Lower leg skin (tissue), 4 donors: ENCODE results near the gene THAP7. TPM values are rescaled to one million over a fixed set of nuclear protein-coding genes. Genes with fewer than 3 reads are reported as not detected.

Experiments used
- DNase-seq, 2 donors: peaks; one replicate each; pipeline ENCODE4 v3.0.0-alpha.2; 2019; ENCODE audit warnings: low spot score in 2 of 2
- H3K4me3 ChIP-seq: fragments of 200-600 bp; sonication (generic); 2 replicates; pipeline ENCODE4 v1.5.1; 2017; ENCODE audit warnings: mild to moderate bottlenecking, low read depth; ENCODE audit not compliant: poor library complexity, severe bottlenecking
- POLR2A ChIP-seq, 2 donors: fragments of 450-650 bp; IDR thresholded peaks; one replicate each; pipeline ENCODE4 v1.6.1; 2016 to 2017; ENCODE audit warnings: antibody characterized with exemption in 2 of 2, mild to moderate bottlenecking in 1 of 2, moderate library complexity in 1 of 2
- WGBS, 2 donors: methylation state at CpG; one replicate each; pipeline ENCODE4 v1.1.5; 2018; 5-methylcytosine and 5-hydroxymethylcytosine counted together
- intact Hi-C: fragments of 100-400 bp; cut with DNase I; formaldehyde crosslinking; loops from one replicate; pipeline ENCODE4 v1.15.0; 2023; ENCODE audit warnings: low total_unique reads
- total RNA-seq, 4 donors: library from RNA; depleted of rRNA; stranded (reverse); fragments of >200 nt; gene quantifications; one replicate each; pipeline ENCODE4 v1.1.0, GENCODE V29; 2016
- TF ChIP-seq, protein P1 (sequence below), 3 donors: fragments of 450-650 bp; IDR thresholded peaks; one replicate each; pipeline ENCODE4 v1.5.1; 2016; ENCODE audit warnings: antibody characterized with exemption in 3 of 3, mild to moderate bottlenecking in 3 of 3, moderate library complexity in 2 of 3

The THAP7 gene
- total RNA-seq, 4 donors from 2014 or later: 23.3 to 48.2 (median 45.1) TPM

DNA sequence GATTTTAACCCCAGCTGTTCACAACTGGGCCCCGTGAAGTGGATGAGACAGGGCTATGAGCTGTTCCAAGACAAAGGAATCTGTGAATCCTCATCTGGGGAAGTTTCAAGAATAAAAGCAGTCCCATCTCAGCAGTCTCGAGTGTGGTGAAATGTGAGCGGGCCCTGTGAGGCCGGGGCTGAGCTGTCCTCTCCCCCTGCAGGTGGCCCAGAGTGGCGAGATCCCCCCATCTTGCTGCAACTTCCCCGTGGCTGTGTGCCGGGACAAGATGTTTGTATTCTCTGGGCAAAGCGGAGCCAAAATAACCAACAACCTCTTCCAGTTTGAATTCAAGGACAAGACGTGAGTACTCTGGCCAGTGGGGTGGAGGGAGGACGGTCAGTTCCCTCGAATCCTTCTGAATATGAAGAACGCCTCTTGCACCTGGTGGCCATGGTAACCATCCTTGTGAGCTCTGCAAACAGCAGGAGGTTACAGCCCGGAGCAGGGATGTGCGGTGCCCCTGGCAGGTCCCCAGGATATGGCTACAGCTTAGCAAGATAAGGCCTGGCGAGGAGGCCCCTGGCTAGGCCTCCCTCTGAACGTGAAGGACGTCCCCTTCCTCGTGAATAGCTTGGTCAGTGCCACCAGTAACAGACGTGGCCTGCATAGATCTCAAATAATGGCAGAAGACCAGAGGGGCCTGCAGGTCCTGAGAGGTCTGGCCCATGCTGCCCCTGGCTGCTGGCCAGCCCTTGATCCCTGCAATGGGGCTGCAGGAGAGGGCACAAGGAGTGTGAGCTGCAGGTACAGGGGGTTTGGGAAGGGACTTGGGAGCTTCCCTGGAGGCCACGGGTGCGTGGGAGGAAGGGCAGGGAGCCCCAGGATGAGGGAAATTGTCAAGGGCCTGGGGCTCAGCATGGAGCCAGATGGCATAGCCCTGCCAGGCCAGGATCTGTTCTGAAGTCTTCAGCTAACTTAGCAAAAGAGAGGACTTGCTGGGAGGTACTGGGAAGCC, 11.4 kb downstream of the THAP7 start:
- no peak overlapping the region for H3K4me3 ChIP-seq
- intact Hi-C loops: no loop called here
- WGBS, 2 donors: 88 to 90% methylated on average over 21 of the region's 21 CpGs
- DNase-seq: no peak
- TF ChIP-seq POLR2A (IDR thresholded peaks at IDR 0.05): no peak
- TF ChIP-seq, protein P1, sequence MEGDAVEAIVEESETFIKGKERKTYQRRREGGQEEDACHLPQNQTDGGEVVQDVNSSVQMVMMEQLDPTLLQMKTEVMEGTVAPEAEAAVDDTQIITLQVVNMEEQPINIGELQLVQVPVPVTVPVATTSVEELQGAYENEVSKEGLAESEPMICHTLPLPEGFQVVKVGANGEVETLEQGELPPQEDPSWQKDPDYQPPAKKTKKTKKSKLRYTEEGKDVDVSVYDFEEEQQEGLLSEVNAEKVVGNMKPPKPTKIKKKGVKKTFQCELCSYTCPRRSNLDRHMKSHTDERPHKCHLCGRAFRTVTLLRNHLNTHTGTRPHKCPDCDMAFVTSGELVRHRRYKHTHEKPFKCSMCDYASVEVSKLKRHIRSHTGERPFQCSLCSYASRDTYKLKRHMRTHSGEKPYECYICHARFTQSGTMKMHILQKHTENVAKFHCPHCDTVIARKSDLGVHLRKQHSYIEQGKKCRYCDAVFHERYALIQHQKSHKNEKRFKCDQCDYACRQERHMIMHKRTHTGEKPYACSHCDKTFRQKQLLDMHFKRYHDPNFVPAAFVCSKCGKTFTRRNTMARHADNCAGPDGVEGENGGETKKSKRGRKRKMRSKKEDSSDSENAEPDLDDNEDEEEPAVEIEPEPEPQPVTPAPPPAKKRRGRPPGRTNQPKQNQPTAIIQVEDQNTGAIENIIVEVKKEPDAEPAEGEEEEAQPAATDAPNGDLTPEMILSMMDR (IDR thresholded peaks at IDR 0.05): no peak

DNA sequence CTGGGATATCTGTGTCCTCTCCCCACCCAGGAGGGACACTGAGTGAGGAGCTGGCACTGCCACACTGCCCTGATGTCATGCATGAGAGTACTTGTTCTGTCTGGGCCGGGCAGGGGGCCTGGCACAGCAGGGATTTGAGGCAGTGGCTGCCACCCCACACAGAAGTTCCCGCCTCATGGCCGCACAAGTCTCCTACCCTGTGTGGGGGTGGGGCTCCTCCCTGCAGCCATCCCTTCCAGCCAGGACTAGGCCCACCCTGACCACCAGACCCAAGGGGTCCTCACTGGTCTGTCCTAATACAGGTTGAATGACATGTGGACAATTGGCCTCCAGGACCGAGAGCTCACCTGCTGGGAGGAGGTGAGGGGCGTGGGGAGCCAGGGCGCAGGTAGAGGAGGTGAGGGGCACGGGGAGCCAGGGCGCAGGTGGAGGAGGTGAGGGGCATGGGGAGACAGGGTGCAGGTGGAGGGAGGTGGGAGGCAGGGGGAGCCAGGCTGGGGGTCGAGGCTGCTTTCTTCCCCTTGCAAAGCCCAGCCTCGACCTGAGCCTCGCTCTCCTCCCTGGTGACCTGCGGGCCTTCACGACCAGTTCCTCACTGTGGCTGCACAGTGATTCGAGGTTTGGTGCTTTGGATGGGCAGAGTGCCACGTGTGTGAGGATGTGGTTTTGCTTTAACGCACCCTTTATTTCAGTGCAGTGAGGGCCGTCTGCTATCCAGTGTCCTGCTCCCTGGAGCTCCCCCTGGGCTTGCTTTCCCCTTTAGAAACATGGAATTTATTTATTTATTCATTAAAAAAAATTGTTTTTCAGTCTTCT, 12.4 kb downstream of the THAP7 start:
- 61 to 71% methylated on average over 17 of the region's 17 CpGs for WGBS, 2 donors
- no peak for DNase-seq
- no peak overlapping the region for H3K4me3 ChIP-seq
- intact Hi-C loops: no loop called here
- TF ChIP-seq, protein P1 (IDR thresholded peaks at IDR 0.05): no peak
- TF ChIP-seq POLR2A (IDR thresholded peaks at IDR 0.05): no peak

DNA sequence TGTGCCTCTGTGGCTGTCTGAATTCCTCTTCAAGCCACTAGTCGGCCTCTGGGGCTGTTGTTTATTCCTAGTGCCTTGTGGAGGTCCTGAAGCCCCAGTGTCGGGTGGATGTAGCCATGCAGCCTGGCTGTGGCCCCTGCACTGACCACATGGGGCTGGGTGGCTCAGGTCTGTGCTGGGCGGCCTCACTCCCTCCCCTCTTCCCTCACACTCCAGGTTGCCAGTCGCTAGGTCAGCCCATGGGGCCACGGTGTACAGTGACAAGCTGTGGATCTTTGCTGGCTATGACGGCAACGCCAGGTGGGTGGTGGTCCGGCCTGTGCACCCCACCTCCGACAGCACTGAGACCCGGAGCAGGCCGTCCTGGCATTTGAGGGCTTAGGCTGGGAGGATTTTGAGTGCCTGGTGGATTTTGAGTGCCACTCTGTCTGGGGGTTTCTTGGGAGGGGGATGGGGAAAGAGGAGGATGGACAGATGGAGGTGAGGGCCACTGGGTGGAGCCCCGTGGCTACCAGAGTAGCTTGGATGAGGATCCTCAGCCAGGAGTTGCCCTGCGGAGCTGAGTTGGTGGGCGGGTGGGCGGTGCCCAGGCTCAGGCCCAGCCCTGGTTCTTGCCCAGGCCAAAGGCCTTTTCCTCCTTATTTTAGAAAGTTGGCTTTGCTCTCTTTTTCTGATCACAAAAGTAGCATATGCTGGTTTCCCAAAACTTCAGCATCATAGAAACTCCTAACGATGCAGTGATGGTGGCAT, 13.2 kb downstream of the THAP7 start:
- intact Hi-C loops: no loop called here
- 79 to 91% methylated on average over 13 to 16 of the region's 16 CpGs for WGBS, 2 donors
- H3K4me3 ChIP-seq: no peak overlapping the region
- DNase-seq: no peak
- TF ChIP-seq, protein P1 (IDR thresholded peaks at IDR 0.05): no peak
- TF ChIP-seq POLR2A (IDR thresholded peaks at IDR 0.05): no peak

GRCh38 chr22:20987375-20987774, 14.5 kb downstream of the THAP7 start:
- no peak for TF ChIP-seq POLR2A (IDR thresholded peaks at IDR 0.05)
- TF ChIP-seq, protein P1 (IDR thresholded peaks at IDR 0.05): no peak
- 90 to 92% methylated on average over 12 to 14 of the region's 14 CpGs for WGBS, 2 donors
- intact Hi-C loops: no loop called here
- no peak overlapping the region for H3K4me3 ChIP-seq
- DNase-seq: no peak

GRCh38 chr22:20986365-20986764, 15.6 kb downstream of the THAP7 start:
- DNase-seq: no peak
- TF ChIP-seq, protein P1 (IDR thresholded peaks at IDR 0.05): no peak
- TF ChIP-seq POLR2A (IDR thresholded peaks at IDR 0.05): no peak
- intact Hi-C loops: no loop called here

More at GRCh38 chr22:20986365-20986764, 15.6 kb downstream of the THAP7 start:
- 91 to 95% methylated on average over 1 of the region's 1 CpG for WGBS, 2 donors
- no peak overlapping the region for H3K4me3 ChIP-seq
